Mammary epithelial cell (primary cell): ENCODE data around the gene NEU1.

Experiments
- EZH2 ChIP-seq: IDR thresholded peaks from 2 replicates; pipeline ENCODE4 v1.6.1; 2012; ENCODE audit warnings: low read length, inconsistent platforms, borderline replicate concordance
- TF ChIP-seq, protein P1 (sequence below), 2 donors: IDR thresholded peaks in 1 of 2; conservative IDR thresholded peaks in 1 of 2; 2 replicates each; pipeline ENCODE4 v1.5.1; 2011 to 2012; ENCODE audit warnings: inconsistent platforms in 2 of 2, low read length in 2 of 2, mild to moderate bottlenecking in 2 of 2, control low read depth in 1 of 2, low read depth in 1 of 2; ENCODE audit not compliant: insufficient read depth in 1 of 2; ENCODE audit errors: extremely low read depth in 1 of 2

GRCh38 chr6:31861150-31861549 lies 1.5 kb downstream of the NEU1 start:
- TF ChIP-seq, protein P1, sequence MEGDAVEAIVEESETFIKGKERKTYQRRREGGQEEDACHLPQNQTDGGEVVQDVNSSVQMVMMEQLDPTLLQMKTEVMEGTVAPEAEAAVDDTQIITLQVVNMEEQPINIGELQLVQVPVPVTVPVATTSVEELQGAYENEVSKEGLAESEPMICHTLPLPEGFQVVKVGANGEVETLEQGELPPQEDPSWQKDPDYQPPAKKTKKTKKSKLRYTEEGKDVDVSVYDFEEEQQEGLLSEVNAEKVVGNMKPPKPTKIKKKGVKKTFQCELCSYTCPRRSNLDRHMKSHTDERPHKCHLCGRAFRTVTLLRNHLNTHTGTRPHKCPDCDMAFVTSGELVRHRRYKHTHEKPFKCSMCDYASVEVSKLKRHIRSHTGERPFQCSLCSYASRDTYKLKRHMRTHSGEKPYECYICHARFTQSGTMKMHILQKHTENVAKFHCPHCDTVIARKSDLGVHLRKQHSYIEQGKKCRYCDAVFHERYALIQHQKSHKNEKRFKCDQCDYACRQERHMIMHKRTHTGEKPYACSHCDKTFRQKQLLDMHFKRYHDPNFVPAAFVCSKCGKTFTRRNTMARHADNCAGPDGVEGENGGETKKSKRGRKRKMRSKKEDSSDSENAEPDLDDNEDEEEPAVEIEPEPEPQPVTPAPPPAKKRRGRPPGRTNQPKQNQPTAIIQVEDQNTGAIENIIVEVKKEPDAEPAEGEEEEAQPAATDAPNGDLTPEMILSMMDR (conservative IDR thresholded peaks at IDR 0.05 in 1 of 2, IDR thresholded peaks at IDR 0.05 in 1 of 2; ENCODE audit: extremely low read depth in 1 of 2, insufficient read depth in 1 of 2, low read depth in 1 of 2, low read length in 2 of 2), result no peak
- TF ChIP-seq EZH2, result no peak
